Measurements from ENCODE around the gene HOXA5. TPM values are rescaled to one million over a fixed set of nuclear protein-coding genes. Genes with fewer than 3 reads are reported as not detected.

Gene HOXA5
- total and polyA plus RNA-seq, 2 of the 8 experiments (the other 6 are each of a cell fraction or from before 2014, with no cell fraction given), result not detected

GRCh38 chr7:27186668-27187474 lies 43.4 kb upstream of the HOXA5 start (continued):
- TF ChIP-seq SP1 (IDR thresholded peaks at IDR 0.05; ENCODE audit: low read depth, low read length) (no peak), CHD2 (IDR thresholded peaks at IDR 0.05; ENCODE audit: low read length) (no peak), CEBPB (IDR thresholded peaks at IDR 0.05; ENCODE audit: low read depth, low read length) (no peak), ZNF274 (IDR thresholded peaks at IDR 0.05; ENCODE audit: borderline replicate concordance, extremely low read depth, low read length) (no peak), CHD1 (IDR thresholded peaks at IDR 0.05; ENCODE audit: low read depth, low read length) (no peak), GABPA (IDR thresholded peaks at IDR 0.05; ENCODE audit: borderline replicate concordance, insufficient read depth, low read length) (no peak)
